HG03575 (cell line): ENCODE measurements around the gene HIVEP1.

Experiments
- ATAC-seq: cut with Tn5 transposase; IDR thresholded peaks from one replicate; pipeline ENCODE4 v1.9.1; 2021; ENCODE audit not compliant: unreplicated experiment, insufficient number of reproducible peaks, low FRiP score; ENCODE audit errors: extremely low read depth

Gene HIVEP1

GRCh38 chr6:12190252-12190651, 178.1 kb downstream of the HIVEP1 start:
- ATAC-seq: no peak

- ATAC-seq: no peak
Observed at GRCh38 chr6:12196326-12196936, 184.3 kb downstream of the HIVEP1 start.

- ATAC-seq: no peak
Observed at GRCh38 chr6:12198851-12199250, 186.7 kb downstream of the HIVEP1 start.

- no peak for ATAC-seq
Observed at GRCh38 chr6:12200015-12200564, 188.0 kb downstream of the HIVEP1 start.

- ATAC-seq: no peak
Observed at GRCh38 chr6:12200761-12201160, 188.6 kb downstream of the HIVEP1 start.

GRCh38 chr6:12203001-12203400, 190.9 kb downstream of the HIVEP1 start:
- no peak for ATAC-seq

- no peak for ATAC-seq
Observed at GRCh38 chr6:12208190-12208589, 196.1 kb downstream of the HIVEP1 start.

GRCh38 chr6:12208673-12209072, 196.6 kb downstream of the HIVEP1 start:
- no peak for ATAC-seq
